ENCODE data around the gene UBE2O. TPM values are rescaled to one million over a fixed set of nuclear protein-coding genes. Genes with fewer than 3 reads are reported as not detected.

UBE2O gene
- total RNA-seq, 1 experiment from 2014 or later: 52.6 TPM

DNA sequence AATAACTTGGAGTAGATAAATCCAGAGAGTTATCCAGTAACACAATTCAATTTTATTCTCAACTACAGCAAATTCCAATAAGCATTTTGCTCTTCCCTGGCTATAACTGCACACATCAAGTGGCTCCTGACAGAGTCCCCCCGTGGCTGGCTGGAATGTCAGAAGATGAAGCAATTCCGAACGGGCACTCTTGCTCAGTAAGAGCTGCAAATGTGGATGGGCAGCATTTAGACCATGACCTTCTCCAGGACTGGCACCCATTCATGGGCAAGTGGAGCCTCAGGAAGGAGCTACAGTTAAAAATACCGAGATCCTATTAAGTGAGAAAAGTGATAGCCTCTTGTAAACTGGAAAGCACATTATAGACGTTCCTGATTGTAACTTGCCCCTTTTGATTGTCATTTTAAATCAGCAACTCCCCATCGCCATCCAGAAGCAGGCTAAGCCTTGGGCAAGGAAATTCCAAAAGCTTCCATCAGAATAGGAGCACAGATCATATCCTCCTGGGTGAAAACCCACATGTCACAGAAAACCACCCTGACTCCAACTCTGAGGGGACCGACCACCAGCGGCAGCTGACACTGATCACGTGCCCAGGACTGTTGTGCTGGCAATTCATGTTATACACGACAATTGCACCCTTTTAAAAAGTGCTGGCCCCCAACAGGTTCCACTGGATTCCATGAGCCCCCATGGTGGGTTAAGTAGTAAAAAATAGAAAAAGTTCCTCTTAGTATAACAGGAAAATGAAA, 7.1 kb downstream of the UBE2O start:
- no peaks in the 10 kb centered on the region for H3K27me3 Mint-ChIP-seq (ENCODE audit: low read depth)
- Histone ChIP-seq H2BK12ac (ENCODE audit: insufficient read length, low read depth, low read length) (no peak overlapping the region), H4K91ac (ENCODE audit: insufficient read length, low read depth, low read length) (no peak overlapping the region), H2BK120ac (ENCODE audit: low read depth, low read length, poor library complexity, severe bottlenecking) (no peak overlapping the region), H3K4me1 (ENCODE audit: insufficient read depth, low read length) (peaks cover 53% of the 10 kb centered on the region), H3K56ac (ENCODE audit: insufficient read length, low read depth, low read length) (no peak overlapping the region), H2BK20ac (ENCODE audit: low read depth, low read length, poor library complexity, severe bottlenecking) (no peak overlapping the region), H4K20me1 (ENCODE audit: control insufficient read depth, insufficient read depth, insufficient read length) (no peaks in the 10 kb centered on the region), H3K18ac (ENCODE audit: insufficient read length, low read depth, low read length) (no peak overlapping the region), H3K27me3 (ENCODE audit: insufficient read depth, low read length) (no peaks in the 10 kb centered on the region), H2AFZ (ENCODE audit: low read length) (no peak overlapping the region), H3K9ac (ENCODE audit: extremely low read depth, insufficient read length, low read length) (no peak overlapping the region), H4K8ac (replicated peaks; ENCODE audit: insufficient read length, low read depth, low read length) (no peak overlapping the region), H3K4me2 (ENCODE audit: insufficient read depth, insufficient read length, low read length) (no peak overlapping the region), H2BK5ac (ENCODE audit: insufficient read length, low read length) (no peak overlapping the region), H3K79me2 (ENCODE audit: insufficient read depth, low read length) (peaks cover 47% of the 10 kb centered on the region; the same call in 1 of the 2 replicates), H3K9me3 (ENCODE audit: control insufficient read depth, low read depth, low read length) (no peaks in the 10 kb centered on the region), H3K23ac (ENCODE audit: insufficient read length, low read depth, low read length) (no peak overlapping the region), H3T11ph (ENCODE audit: low read length) (no peak overlapping the region), H3K79me1 (ENCODE audit: insufficient read depth, low read depth, low read length, poor library complexity, severe bottlenecking) (peaks cover 4% of the 10 kb centered on the region), H3K27ac (ENCODE audit: insufficient read length, low read depth, low read length) (peak overlapping the region; percentile 14), H3K4ac (ENCODE audit: low read depth, low read length) (no peak overlapping the region), H2BK15ac (ENCODE audit: low read depth, low read length) (no peak overlapping the region), H3K14ac (ENCODE audit: insufficient read depth, low read length) (no peak overlapping the region), H3K23me2 (ENCODE audit: insufficient read length, low read depth, low read length, poor library complexity, severe bottlenecking) (no peaks in the 10 kb centered on the region), H4K5ac (ENCODE audit: insufficient read length, low read depth, low read length) (no peak overlapping the region), H2AK5ac (ENCODE audit: insufficient read length, low read length) (no peak overlapping the region)
- H3K27ac Mint-ChIP-seq: peak overlapping the region; percentile 38 to 97 (median 84); a peak in 6 of 7 replicates
- peaks cover 82 to 90% of the 10 kb centered on the region in 2 experiments for H3K4me1 Mint-ChIP-seq
- H3K36me3 Mint-ChIP-seq (ENCODE audit: insufficient read depth in 1 of 3, low read depth in 3 of 3): peaks cover 0 to 4% (median 0%) of the 10 kb centered on the region in 3 experiments; a peak in 2 of 7 replicates
- DNase-seq: no peak
- TF ChIP-seq, protein P1, sequence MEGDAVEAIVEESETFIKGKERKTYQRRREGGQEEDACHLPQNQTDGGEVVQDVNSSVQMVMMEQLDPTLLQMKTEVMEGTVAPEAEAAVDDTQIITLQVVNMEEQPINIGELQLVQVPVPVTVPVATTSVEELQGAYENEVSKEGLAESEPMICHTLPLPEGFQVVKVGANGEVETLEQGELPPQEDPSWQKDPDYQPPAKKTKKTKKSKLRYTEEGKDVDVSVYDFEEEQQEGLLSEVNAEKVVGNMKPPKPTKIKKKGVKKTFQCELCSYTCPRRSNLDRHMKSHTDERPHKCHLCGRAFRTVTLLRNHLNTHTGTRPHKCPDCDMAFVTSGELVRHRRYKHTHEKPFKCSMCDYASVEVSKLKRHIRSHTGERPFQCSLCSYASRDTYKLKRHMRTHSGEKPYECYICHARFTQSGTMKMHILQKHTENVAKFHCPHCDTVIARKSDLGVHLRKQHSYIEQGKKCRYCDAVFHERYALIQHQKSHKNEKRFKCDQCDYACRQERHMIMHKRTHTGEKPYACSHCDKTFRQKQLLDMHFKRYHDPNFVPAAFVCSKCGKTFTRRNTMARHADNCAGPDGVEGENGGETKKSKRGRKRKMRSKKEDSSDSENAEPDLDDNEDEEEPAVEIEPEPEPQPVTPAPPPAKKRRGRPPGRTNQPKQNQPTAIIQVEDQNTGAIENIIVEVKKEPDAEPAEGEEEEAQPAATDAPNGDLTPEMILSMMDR (conservative IDR thresholded peaks at IDR 0.05): no peak
- H3K9me3 Mint-ChIP-seq: no peaks in the 10 kb centered on the region; a peak in 1 of 5 replicates
- peak overlapping the region; percentile 7 to 51; a peak in 4 of 5 replicates for H3K4me3 Mint-ChIP-seq
- no CpG with 5 or more reads among the region's 10 CpGs for WGBS (ENCODE audit: extremely low coverage, insufficient read length, low lambda C conversion rate)
